HCT116 (cell line): ENCODE measurements around the gene PRR36.

Source experiments
- EZH2phosphoT487 ChIP-seq: fragments of 200-600 bp; IDR thresholded peaks from 2 replicates; pipeline ENCODE4 v1.6.1; 2018; ENCODE audit warnings: antibody characterized with exemption, borderline replicate concordance
- POLR2A ChIP-seq: IDR thresholded peaks from 2 replicates; pipeline ENCODE4 v1.7.0; 2011; ENCODE audit warnings: borderline replicate concordance; ENCODE audit not compliant: insufficient read depth, insufficient read length; ENCODE audit errors: extremely low read depth
- POLR2AphosphoS5 ChIP-seq: IDR thresholded peaks from 2 replicates; pipeline ENCODE4 v1.6.1; 2011; ENCODE audit warnings: mild to moderate bottlenecking, low read depth, low read length, moderate library complexity
- SIN3A ChIP-seq: IDR thresholded peaks from 2 replicates; pipeline ENCODE4 v1.6.1; 2012; ENCODE audit warnings: low read depth
- TF ChIP-seq, protein P1 (sequence below), 3 experiments: fragments of 200-600 bp in 1 of 3; sonication (generic) in 1 of 3; IDR thresholded peaks in 2 of 3; conservative IDR thresholded peaks in 1 of 3; 2 replicates each; pipeline ENCODE4 v1.5.1; 2012 to 2017; ENCODE audit warnings: low read depth in 2 of 3, low read length in 2 of 3, antibody characterized with exemption in 1 of 3, borderline replicate concordance in 1 of 3, control low read depth in 1 of 3, mild to moderate bottlenecking in 1 of 3, mixed read lengths in 1 of 3, mixed run types in 1 of 3, moderate library complexity in 1 of 3; ENCODE audit not compliant: insufficient read depth in 1 of 3
- TF ChIP-seq, protein P2 (sequence below): IDR thresholded peaks from 2 replicates; pipeline ENCODE4 v1.6.1; 2011; ENCODE audit warnings: mild to moderate bottlenecking, low read length, moderate library complexity; ENCODE audit not compliant: insufficient replicate concordance; ENCODE audit errors: extremely low read depth
- TF ChIP-seq, protein P3 (sequence below): IDR thresholded peaks from 2 replicates; pipeline ENCODE4 v1.6.1; 2012
- TF ChIP-seq, protein P4 (sequence below): IDR thresholded peaks from 2 replicates; pipeline ENCODE4 v1.6.1; 2012; ENCODE audit warnings: low read depth

DNA sequence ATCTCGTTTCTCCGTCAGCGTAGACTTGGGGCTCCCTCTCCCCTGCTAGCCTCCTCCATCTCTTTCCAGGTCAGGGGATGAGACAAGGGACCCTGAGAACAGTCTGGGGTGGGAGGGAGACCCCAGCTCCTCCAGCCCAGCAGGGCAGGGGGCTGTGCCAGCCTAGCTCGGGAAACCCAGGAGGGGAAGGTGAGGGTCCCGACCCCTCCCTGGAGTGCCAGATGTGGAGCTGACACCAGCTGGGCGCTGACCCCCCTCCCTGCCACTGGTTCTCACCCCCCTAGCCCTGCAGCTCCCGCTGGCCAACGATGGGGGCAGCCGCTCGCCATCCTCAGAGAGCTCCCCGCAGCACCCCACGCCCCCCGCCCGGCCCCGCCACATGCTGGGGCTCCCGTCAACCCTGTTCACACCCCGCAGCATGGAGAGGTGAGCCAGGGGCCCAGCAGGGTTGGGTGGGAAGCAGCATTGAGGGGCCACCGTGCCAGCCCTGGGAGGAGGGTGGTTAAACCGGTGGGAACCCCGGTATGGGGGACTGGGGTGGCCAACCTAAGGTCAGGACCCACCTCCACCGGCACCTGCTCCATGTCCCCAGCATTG is 35.4 kb upstream of the PRR36 start:
- TF ChIP-seq, protein P1, sequence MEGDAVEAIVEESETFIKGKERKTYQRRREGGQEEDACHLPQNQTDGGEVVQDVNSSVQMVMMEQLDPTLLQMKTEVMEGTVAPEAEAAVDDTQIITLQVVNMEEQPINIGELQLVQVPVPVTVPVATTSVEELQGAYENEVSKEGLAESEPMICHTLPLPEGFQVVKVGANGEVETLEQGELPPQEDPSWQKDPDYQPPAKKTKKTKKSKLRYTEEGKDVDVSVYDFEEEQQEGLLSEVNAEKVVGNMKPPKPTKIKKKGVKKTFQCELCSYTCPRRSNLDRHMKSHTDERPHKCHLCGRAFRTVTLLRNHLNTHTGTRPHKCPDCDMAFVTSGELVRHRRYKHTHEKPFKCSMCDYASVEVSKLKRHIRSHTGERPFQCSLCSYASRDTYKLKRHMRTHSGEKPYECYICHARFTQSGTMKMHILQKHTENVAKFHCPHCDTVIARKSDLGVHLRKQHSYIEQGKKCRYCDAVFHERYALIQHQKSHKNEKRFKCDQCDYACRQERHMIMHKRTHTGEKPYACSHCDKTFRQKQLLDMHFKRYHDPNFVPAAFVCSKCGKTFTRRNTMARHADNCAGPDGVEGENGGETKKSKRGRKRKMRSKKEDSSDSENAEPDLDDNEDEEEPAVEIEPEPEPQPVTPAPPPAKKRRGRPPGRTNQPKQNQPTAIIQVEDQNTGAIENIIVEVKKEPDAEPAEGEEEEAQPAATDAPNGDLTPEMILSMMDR (IDR thresholded peaks at IDR 0.05 in 2 of 3, conservative IDR thresholded peaks at IDR 0.05 in 1 of 3; ENCODE audit: borderline replicate concordance in 1 of 3, insufficient read depth in 1 of 3, low read depth in 2 of 3, low read length in 2 of 3): no peak
- TF ChIP-seq SIN3A: no peak
- TF ChIP-seq POLR2AphosphoS5: no peak
- no peak for TF ChIP-seq POLR2A
- TF ChIP-seq, protein P2, sequence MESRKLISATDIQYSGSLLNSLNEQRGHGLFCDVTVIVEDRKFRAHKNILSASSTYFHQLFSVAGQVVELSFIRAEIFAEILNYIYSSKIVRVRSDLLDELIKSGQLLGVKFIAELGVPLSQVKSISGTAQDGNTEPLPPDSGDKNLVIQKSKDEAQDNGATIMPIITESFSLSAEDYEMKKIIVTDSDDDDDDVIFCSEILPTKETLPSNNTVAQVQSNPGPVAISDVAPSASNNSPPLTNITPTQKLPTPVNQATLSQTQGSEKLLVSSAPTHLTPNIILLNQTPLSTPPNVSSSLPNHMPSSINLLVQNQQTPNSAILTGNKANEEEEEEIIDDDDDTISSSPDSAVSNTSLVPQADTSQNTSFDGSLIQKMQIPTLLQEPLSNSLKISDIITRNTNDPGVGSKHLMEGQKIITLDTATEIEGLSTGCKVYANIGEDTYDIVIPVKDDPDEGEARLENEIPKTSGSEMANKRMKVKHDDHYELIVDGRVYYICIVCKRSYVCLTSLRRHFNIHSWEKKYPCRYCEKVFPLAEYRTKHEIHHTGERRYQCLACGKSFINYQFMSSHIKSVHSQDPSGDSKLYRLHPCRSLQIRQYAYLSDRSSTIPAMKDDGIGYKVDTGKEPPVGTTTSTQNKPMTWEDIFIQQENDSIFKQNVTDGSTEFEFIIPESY: no peak
- TF ChIP-seq, protein P3, sequence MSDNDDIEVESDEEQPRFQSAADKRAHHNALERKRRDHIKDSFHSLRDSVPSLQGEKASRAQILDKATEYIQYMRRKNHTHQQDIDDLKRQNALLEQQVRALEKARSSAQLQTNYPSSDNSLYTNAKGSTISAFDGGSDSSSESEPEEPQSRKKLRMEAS: no peak
- TF ChIP-seq, protein P4, sequence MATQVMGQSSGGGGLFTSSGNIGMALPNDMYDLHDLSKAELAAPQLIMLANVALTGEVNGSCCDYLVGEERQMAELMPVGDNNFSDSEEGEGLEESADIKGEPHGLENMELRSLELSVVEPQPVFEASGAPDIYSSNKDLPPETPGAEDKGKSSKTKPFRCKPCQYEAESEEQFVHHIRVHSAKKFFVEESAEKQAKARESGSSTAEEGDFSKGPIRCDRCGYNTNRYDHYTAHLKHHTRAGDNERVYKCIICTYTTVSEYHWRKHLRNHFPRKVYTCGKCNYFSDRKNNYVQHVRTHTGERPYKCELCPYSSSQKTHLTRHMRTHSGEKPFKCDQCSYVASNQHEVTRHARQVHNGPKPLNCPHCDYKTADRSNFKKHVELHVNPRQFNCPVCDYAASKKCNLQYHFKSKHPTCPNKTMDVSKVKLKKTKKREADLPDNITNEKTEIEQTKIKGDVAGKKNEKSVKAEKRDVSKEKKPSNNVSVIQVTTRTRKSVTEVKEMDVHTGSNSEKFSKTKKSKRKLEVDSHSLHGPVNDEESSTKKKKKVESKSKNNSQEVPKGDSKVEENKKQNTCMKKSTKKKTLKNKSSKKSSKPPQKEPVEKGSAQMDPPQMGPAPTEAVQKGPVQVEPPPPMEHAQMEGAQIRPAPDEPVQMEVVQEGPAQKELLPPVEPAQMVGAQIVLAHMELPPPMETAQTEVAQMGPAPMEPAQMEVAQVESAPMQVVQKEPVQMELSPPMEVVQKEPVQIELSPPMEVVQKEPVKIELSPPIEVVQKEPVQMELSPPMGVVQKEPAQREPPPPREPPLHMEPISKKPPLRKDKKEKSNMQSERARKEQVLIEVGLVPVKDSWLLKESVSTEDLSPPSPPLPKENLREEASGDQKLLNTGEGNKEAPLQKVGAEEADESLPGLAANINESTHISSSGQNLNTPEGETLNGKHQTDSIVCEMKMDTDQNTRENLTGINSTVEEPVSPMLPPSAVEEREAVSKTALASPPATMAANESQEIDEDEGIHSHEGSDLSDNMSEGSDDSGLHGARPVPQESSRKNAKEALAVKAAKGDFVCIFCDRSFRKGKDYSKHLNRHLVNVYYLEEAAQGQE: no peak
- TF ChIP-seq EZH2phosphoT487: no peak
